ENCODE data around the gene TRPM3.

The TRPM3 gene

DNA sequence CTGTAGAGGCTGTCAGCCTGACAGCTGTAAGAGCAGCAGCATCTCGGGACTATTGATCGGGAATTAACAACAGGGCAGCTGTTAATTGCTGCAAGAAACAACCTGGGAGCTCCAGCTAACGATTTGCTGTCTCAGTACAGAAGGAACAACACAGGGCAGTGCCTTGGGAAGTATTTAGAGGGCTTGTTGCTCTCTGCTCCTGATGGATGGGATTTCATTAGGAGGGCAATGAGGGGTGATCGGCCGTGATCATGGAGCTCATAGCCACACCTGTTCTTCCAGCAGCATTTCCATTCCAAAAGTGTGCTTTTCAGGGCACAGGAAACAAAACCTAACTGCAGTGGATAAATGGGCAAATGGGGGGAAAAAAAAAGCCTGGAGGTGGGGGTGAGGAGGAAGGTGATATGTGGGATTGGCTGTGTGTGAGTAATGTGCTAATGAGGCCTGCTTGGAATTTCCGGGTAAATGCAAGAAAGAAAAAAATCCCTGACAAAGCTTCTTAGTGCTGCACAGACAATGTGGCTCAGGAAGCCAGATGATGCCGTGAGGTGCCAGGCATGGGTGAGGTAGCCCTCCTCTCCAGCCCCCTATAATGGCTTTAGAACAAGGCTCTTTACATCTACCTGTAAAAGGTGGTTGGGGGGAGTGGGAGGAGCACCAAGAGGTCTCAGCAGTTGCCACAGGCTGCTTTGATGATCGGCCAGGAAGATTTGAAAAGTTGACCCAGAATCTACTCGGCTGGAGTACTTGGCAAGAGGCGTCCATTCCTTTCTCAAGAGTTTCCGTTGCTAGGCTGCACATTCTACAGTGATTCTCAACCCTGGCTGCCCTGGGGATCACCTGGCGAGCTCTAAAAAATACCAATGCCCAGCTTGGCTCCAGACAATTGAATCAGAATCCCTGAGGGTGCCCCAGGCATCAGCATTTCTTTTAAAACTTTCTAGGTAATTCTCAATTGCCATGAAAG lies 567.4 kb downstream of the TRPM3 start:
- Histone ChIP-seq H3K27me3 (ENCODE audit: insufficient read depth, poor library complexity, severe bottlenecking) (no peaks in the 10 kb centered on the region), H3K4me3 (replicated peaks; ENCODE audit: insufficient read depth, low read length) (no peak overlapping the region), H3K27ac (replicated peaks) (no peak overlapping the region)
- DNase-seq (ENCODE audit: low read depth in 1 of 2, low spot score in 1 of 2), result no peak
- TF ChIP-seq POLR2AphosphoS5 (IDR thresholded peaks at IDR 0.05; ENCODE audit: low read depth) (no peak), GABPA (IDR thresholded peaks at IDR 0.05; ENCODE audit: low read depth) (no peak), SPI1 (IDR thresholded peaks at IDR 0.05; ENCODE audit: borderline replicate concordance, low read depth) (no peak)
- TF ChIP-seq, protein P1, sequence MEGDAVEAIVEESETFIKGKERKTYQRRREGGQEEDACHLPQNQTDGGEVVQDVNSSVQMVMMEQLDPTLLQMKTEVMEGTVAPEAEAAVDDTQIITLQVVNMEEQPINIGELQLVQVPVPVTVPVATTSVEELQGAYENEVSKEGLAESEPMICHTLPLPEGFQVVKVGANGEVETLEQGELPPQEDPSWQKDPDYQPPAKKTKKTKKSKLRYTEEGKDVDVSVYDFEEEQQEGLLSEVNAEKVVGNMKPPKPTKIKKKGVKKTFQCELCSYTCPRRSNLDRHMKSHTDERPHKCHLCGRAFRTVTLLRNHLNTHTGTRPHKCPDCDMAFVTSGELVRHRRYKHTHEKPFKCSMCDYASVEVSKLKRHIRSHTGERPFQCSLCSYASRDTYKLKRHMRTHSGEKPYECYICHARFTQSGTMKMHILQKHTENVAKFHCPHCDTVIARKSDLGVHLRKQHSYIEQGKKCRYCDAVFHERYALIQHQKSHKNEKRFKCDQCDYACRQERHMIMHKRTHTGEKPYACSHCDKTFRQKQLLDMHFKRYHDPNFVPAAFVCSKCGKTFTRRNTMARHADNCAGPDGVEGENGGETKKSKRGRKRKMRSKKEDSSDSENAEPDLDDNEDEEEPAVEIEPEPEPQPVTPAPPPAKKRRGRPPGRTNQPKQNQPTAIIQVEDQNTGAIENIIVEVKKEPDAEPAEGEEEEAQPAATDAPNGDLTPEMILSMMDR (IDR thresholded peaks at IDR 0.05; ENCODE audit: insufficient read depth, low read length), result no peak
- TF ChIP-seq, protein P2, sequence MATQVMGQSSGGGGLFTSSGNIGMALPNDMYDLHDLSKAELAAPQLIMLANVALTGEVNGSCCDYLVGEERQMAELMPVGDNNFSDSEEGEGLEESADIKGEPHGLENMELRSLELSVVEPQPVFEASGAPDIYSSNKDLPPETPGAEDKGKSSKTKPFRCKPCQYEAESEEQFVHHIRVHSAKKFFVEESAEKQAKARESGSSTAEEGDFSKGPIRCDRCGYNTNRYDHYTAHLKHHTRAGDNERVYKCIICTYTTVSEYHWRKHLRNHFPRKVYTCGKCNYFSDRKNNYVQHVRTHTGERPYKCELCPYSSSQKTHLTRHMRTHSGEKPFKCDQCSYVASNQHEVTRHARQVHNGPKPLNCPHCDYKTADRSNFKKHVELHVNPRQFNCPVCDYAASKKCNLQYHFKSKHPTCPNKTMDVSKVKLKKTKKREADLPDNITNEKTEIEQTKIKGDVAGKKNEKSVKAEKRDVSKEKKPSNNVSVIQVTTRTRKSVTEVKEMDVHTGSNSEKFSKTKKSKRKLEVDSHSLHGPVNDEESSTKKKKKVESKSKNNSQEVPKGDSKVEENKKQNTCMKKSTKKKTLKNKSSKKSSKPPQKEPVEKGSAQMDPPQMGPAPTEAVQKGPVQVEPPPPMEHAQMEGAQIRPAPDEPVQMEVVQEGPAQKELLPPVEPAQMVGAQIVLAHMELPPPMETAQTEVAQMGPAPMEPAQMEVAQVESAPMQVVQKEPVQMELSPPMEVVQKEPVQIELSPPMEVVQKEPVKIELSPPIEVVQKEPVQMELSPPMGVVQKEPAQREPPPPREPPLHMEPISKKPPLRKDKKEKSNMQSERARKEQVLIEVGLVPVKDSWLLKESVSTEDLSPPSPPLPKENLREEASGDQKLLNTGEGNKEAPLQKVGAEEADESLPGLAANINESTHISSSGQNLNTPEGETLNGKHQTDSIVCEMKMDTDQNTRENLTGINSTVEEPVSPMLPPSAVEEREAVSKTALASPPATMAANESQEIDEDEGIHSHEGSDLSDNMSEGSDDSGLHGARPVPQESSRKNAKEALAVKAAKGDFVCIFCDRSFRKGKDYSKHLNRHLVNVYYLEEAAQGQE (IDR thresholded peaks at IDR 0.05; ENCODE audit: insufficient replicate concordance, low read depth), result no peak

DNA sequence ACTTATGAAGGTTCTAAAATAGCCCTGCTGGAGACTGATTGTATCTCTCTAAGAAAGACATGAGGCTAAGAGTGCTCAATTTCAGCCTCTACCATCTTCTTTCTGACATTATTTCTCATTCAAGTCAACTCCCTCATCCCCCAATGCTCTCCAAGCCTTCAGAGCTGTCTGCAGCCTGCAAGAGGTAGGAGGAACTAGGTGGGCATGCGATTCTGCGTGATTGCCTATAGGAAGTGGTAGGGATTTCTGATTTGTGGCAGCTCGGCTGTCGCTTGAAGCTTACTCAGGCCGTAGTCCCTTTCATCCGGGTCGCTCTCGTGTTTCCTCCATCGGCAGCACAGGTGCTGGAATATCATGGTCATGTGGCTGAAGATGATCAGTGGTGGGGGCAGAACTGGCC lies 568.9 kb downstream of the TRPM3 start:
- H3K27ac ChIP-seq (replicated peaks), result no peak overlapping the region
- TF ChIP-seq, protein P1 (IDR thresholded peaks at IDR 0.05; ENCODE audit: insufficient read depth, low read length), result no peak
- TF ChIP-seq POLR2AphosphoS5 (IDR thresholded peaks at IDR 0.05; ENCODE audit: low read depth) (no peak), GABPA (IDR thresholded peaks at IDR 0.05; ENCODE audit: low read depth) (no peak), SPI1 (IDR thresholded peaks at IDR 0.05; ENCODE audit: borderline replicate concordance, low read depth) (no peak)
- TF ChIP-seq, protein P2 (IDR thresholded peaks at IDR 0.05; ENCODE audit: insufficient replicate concordance, low read depth), result no peak
- no peak for DNase-seq (ENCODE audit: low read depth in 1 of 2, low spot score in 1 of 2)
- no peaks in the 10 kb centered on the region for H3K27me3 ChIP-seq (ENCODE audit: insufficient read depth, poor library complexity, severe bottlenecking)
- H3K4me3 ChIP-seq (replicated peaks; ENCODE audit: insufficient read depth, low read length), result no peak overlapping the region

DNA sequence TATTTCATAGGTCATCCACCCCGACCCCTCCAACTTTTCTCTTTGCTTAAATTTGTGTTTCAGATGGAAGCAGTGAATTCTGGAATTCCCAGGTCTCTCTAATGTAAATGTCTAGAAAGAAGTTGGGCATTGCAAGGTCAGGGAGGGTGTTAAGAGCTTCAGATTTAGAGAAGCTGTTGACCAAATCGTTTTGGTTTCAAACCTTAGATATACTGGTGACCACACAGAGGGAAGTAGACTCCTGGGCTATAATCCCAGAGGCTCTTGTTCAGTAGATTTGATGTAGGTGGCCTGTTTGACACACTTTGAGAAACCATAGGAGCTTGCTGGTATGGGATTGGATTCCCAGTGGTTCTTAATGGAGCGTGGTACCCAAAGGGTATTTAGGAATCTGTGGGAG lies 569.6 kb downstream of the TRPM3 start:
- TF ChIP-seq GABPA (IDR thresholded peaks at IDR 0.05; ENCODE audit: low read depth) (no peak), SPI1 (IDR thresholded peaks at IDR 0.05; ENCODE audit: borderline replicate concordance, low read depth) (no peak), POLR2AphosphoS5 (IDR thresholded peaks at IDR 0.05; ENCODE audit: low read depth) (no peak)
- TF ChIP-seq, protein P2 (IDR thresholded peaks at IDR 0.05; ENCODE audit: insufficient replicate concordance, low read depth), result no peak
- TF ChIP-seq, protein P1 (IDR thresholded peaks at IDR 0.05; ENCODE audit: insufficient read depth, low read length), result no peak
- DNase-seq (ENCODE audit: low read depth in 1 of 2, low spot score in 1 of 2), result no peak
- no peaks in the 10 kb centered on the region for H3K27me3 ChIP-seq (ENCODE audit: insufficient read depth, poor library complexity, severe bottlenecking)
- no peak overlapping the region for H3K4me3 ChIP-seq (replicated peaks; ENCODE audit: insufficient read depth, low read length)
- H3K27ac ChIP-seq (replicated peaks), result no peak overlapping the region
